ENCODE measurements around the gene THAP11.

The THAP11 gene

DNA sequence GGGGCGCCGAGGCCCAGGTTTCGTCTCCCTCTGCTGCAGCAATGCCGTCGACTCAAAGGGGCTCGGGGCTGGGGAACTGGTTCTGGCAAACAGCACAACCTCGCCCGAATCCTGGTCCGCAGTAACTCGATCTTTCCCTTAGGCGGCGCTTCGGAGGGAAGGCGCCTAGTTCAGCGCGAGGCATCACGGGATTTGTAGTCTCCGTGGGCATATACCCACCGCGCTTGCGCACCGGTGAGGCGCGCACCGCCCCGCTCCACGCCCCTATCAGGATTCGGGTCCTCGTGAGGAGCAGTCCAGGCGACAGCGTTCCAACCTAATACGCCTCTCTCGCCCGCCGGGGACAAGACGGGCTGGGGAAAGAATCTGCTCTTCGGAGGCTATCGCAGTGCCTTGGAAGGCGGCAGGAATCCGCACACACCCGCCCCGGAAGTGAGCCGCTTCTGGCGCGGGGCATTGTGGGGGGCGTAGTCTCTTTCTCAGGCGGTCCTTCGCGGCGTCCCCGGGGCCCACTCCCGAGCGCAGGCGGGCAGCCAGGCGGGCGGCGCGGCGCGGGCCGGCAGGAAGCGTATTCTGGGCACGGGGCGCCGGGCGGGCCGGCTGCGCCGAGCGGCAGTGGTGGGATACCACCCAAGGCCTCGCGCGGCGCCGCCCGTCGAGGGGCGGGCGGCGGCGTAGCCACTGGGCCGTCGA is at the start of gene THAP11:
Gene THAP11 (plus strand): TSS at position 505 of the 693 bp plus-strand sequence. CDS start 235 bp downstream, outside the sequence.
- TF ChIP-seq, protein P1, sequence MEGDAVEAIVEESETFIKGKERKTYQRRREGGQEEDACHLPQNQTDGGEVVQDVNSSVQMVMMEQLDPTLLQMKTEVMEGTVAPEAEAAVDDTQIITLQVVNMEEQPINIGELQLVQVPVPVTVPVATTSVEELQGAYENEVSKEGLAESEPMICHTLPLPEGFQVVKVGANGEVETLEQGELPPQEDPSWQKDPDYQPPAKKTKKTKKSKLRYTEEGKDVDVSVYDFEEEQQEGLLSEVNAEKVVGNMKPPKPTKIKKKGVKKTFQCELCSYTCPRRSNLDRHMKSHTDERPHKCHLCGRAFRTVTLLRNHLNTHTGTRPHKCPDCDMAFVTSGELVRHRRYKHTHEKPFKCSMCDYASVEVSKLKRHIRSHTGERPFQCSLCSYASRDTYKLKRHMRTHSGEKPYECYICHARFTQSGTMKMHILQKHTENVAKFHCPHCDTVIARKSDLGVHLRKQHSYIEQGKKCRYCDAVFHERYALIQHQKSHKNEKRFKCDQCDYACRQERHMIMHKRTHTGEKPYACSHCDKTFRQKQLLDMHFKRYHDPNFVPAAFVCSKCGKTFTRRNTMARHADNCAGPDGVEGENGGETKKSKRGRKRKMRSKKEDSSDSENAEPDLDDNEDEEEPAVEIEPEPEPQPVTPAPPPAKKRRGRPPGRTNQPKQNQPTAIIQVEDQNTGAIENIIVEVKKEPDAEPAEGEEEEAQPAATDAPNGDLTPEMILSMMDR (IDR thresholded peaks at IDR 0.05; ENCODE audit: insufficient read depth, low read length, missing control alignments): peak; percentile 90
- ChIA-PET CTCF (interaction anchor here (0.6 to 3.1 kb wide), 10 partner anchors 8 to 174 kb away, joined by 3 to 24 read pairs (median 6); no protein-coding TSS in a partner anchor), POLR2A (no interaction called here)
- DNase-seq (ENCODE audit: low read depth, low spot score): no peak
- H3K4me3 ChIP-seq (ENCODE audit: low read depth, low read length): peak within 1 kb of the TSS; percentile 97

DNA sequence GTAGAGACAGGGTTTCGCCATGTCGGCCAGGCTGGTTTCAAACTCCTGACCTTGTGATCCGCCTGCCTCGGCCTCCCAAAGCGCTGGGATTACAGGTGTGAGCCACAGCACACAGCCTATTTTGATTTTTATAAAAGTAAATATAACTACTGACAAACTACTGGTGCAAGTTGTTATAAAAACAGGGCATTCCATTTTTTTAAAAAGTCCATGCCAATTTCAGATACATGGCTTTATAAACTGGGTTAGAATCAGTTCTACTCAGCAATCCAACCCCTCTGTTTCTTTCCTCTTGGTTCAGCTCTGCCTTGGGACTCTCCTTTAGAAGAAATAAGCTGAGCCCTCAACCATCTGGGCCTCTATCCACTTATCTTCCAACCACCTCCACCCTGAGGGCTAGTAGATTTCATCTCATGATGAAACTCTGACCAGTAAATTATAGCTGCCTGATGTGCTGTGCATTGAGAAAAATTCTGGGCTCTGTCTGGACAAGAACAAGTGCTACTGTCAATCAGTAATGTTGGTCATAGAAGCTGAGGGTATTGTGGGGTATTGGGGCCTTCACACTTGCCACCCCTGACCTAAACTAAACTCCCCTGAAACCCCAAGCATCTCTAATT is 45.9 kb upstream of the THAP11 start:
- ChIA-PET POLR2A (interaction anchor here (0.5 kb wide), 1 partner anchor 154 kb away, joined by 3 read pairs; no protein-coding TSS in a partner anchor), CTCF (interaction anchor here (1.0 kb wide), 1 partner anchor 20 kb away, joined by 3 read pairs; no protein-coding TSS in a partner anchor)
- TF ChIP-seq, protein P1 (IDR thresholded peaks at IDR 0.05; ENCODE audit: insufficient read depth, low read length, missing control alignments): no peak
- H3K4me3 ChIP-seq (ENCODE audit: low read depth, low read length): no peak overlapping the region
- no peak for DNase-seq (ENCODE audit: low read depth, low spot score)

DNA sequence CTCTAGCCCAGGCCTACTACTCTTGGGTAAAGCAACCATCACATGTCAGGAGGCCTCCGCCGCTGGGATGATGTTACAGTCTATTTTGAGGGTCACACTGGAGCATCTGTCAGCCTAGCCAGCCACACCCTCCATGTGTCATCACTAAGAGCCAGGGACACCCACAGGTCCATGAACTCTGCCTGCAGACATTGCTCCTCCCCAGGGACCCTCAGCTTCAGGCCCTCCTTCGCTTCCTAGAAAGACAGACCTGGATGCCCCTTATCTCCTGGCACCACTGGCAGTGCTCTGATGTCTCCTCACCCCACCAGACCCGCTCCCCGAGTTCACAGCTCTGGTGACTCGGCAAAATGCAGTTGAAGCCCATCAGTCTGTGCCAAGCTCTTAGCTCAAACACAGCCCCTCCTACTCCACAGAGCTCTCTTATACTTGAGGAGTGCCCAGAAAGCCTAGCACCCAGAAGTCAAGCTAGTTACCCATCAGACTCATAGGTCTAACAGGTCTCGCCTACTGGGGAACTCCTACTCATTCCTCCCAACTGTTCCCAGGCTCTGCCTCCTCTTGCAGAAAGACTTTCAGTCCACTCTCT is 41.7 kb upstream of the THAP11 start:
- ChIA-PET POLR2A (no interaction called here), CTCF (interaction anchor here (0.6 to 1.7 kb wide), 3 partner anchors 16 to 128 kb away, joined by 3 to 11 read pairs (median 3); no protein-coding TSS in a partner anchor)
- H3K4me3 ChIP-seq (ENCODE audit: low read depth, low read length): no peak overlapping the region
- no peak for DNase-seq (ENCODE audit: low read depth, low spot score)
- TF ChIP-seq, protein P1 (IDR thresholded peaks at IDR 0.05; ENCODE audit: insufficient read depth, low read length, missing control alignments): no peak

DNA sequence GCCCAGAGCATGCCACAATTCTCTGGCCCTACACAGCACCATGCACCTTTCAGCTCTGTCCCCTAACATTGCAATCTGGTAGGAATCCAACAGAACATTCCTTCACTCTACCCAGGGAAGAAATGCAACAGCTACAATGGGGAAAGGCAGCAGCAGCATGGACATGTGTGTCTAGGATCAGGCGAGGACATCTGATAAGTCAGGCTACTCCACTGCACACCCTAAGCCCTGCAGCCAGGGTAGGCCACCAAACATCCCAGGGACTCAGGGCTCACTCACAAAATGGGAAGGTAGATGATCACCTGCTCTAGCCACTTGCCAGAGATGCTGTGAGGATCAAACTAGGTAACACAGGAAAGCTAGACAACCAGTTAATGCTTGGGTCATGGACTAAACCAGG is 40.9 kb upstream of the THAP11 start:
- TF ChIP-seq, protein P1 (IDR thresholded peaks at IDR 0.05; ENCODE audit: insufficient read depth, low read length, missing control alignments): no peak
- no peak for DNase-seq (ENCODE audit: low read depth, low spot score)
- no peak overlapping the region for H3K4me3 ChIP-seq (ENCODE audit: low read depth, low read length)
- CTCF ChIA-PET: interaction anchor here (1.0 to 2.5 kb wide), 4 partner anchors 14 to 129 kb away, joined by 3 to 21 read pairs (median 7); no protein-coding TSS in a partner anchor
- POLR2A ChIA-PET: interaction anchor here (1.3 kb wide), 1 partner anchor 57 kb away, joined by 3 read pairs; no protein-coding TSS in a partner anchor

DNA sequence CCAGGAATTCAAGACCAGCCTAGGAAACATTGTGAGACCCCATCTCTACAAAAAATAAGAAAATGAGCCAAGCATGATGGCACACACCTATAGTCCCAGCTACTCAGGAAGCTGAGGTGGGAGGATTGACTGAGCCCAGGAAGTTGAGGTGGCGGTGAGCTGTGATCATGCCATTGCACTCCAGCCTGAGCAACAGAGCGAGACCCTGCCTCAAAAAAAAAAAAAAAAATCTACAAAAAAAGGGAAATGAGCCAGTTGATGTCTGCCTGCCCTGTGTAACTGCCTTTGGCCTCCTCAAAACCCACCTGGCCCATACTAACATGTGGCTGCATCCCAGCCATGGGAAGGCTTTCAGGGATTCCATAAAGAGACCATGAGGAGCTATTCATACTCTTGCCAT is 40.2 kb upstream of the THAP11 start:
- no peak for DNase-seq (ENCODE audit: low read depth, low spot score)
- CTCF ChIA-PET: interaction anchor here (0.7 to 2.5 kb wide), 4 partner anchors 10 to 288 kb away, joined by 3 to 21 read pairs (median 3); no protein-coding TSS in a partner anchor
- H3K4me3 ChIP-seq (ENCODE audit: low read depth, low read length): no peak overlapping the region
- TF ChIP-seq, protein P1 (IDR thresholded peaks at IDR 0.05; ENCODE audit: insufficient read depth, low read length, missing control alignments): no peak
- POLR2A ChIA-PET: interaction anchor here (1.3 kb wide), 1 partner anchor 57 kb away, joined by 3 read pairs; no protein-coding TSS in a partner anchor
